NCI-H2081 (cell line): ENCODE results near the gene CTDP1.
A peak's percentile ranks its signal among the peaks of the same experiment; 100 is the strongest.

Experiments
- DNase-seq, 2 experiments: peaks; one replicate each; lab custom pipeline; 2025; lab: John Stamatoyannopoulos, UW

CTDP1 gene

GRCh38 chr18:79765491-79766245 is 86.1 kb downstream of the CTDP1 start:
- no peak for DNase-seq

- DNase-seq, result peak in 1 of 2 experiments; percentile 10
Measured at GRCh38 chr18:79766308-79766707, 86.7 kb downstream of the CTDP1 start.

GRCh38 chr18:79768745-79769144 is 89.1 kb downstream of the CTDP1 start:
- DNase-seq, result no peak

GRCh38 chr18:79769698-79770500 is 90.3 kb downstream of the CTDP1 start:
- DNase-seq, result no peak

GRCh38 chr18:79770501-79770815 is 90.9 kb downstream of the CTDP1 start:
- no peak for DNase-seq

- no peak for DNase-seq
Measured at GRCh38 chr18:79770826-79771225, 91.2 kb downstream of the CTDP1 start.

- DNase-seq, result no peak
Measured at GRCh38 chr18:79771446-79772107, 92.0 kb downstream of the CTDP1 start.

GRCh38 chr18:79772108-79772864 is 92.7 kb downstream of the CTDP1 start:
- no peak for DNase-seq

- no peak for DNase-seq
Measured at GRCh38 chr18:79772865-79773696, 93.5 kb downstream of the CTDP1 start.

- no peak for DNase-seq
Measured at GRCh38 chr18:79774111-79774510, 94.5 kb downstream of the CTDP1 start.

GRCh38 chr18:79775441-79776221 is 96.0 kb downstream of the CTDP1 start:
- DNase-seq, result no peak

GRCh38 chr18:79776674-79777073 is 97.1 kb downstream of the CTDP1 start:
- no peak for DNase-seq

GRCh38 chr18:79778291-79778791 is 98.7 kb downstream of the CTDP1 start:
- no peak for DNase-seq

GRCh38 chr18:79779021-79779699 is 99.6 kb downstream of the CTDP1 start:
- no peak for DNase-seq

GRCh38 chr18:79779700-79780190 is 100.1 kb downstream of the CTDP1 start:
- no peak for DNase-seq

- no peak for DNase-seq
Measured at GRCh38 chr18:79780547-79780946, 100.9 kb downstream of the CTDP1 start.

- DNase-seq, result no peak
Measured at GRCh38 chr18:79781331-79781941, 101.8 kb downstream of the CTDP1 start.

- DNase-seq, result no peak
Measured at GRCh38 chr18:79782566-79783308, 103.1 kb downstream of the CTDP1 start.
